Glomerular visceral epithelial cell (primary cell): ENCODE data around the gene COL5A2.

Experiments used
- DNase-seq: peaks from one replicate; pipeline ENCODE4 v3.0.0-alpha.2; 2016; ENCODE audit errors: extremely low spot score

Gene COL5A2

GRCh38 chr2:189179570-189179950 lies at the start of gene COL5A2:
TSS of gene COL5A2 (minus strand) at chr2:189179761. CDS start at chr2:189179604, 157 bp downstream.
- DNase-seq = peak; percentile 45

DNA sequence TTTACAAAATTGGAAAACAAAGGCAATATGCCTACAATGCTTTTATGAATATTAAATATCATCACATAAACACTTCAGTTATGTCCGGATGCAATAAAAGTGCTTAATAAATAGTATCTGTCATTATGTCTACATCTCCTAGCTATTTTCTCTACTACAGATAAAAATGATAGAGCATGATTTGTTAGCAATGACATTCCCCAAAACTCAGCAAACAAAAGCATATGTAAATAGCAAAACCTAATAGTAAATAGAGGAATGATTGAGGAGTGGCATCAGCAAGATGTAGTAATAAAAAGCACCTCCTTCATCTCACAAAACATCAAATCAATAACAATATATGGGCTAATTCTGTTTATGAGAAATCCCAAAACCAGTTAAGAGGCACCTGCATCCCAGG lies 46.5 kb upstream of the COL5A2 start:
- no peak for DNase-seq

DNA sequence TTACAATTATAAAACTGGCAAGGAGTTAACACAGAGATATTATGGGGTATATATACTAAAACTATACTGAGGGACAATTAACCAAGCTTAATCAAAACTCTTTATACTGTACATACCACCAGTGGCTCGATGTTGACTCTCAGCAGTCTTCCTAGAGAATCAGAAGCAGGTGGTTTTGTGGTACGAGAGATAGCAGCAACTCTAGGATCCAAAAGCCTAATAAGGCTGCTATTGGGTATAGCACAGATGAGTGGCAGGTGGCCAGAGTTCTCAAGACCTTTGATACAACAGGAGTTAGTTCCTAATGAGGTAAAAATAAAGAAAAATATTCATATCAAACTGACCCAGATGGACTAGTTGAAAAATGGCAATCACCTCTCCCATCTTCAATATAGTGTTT lies 45.5 kb upstream of the COL5A2 start:
- DNase-seq = no peak

DNA sequence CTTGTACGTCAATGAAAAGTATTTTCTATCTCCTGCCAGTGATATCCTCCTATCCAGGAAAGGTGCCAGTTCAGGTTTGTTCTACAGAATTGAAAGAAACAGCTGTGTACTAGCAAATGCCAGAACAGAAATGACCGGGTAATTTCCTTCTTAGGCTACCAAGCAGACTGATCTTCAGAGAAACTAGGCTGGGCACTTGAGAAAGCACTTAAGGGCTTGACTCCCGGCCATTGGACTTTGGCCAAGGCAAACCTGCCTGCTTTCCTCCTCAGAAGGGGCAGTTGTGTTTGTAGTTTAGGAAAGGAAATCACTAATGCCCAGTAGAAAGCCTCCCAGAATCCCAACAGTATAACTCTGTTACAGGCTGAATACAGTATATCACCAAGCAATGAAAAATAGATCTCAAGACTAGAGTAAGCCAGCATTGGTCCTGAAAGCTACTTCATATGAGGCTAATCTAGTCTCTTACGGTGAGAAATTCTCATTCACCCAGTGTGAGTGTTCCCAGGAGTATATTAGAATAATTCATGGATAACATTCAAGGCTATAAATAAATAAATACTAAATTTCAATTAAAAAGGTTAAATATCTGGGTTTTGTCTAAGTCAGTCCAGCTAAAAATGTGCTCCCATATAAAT lies 43.0 kb upstream of the COL5A2 start:
- peak; percentile 41 for DNase-seq

GRCh38 chr2:189221811-189222467 lies 42.4 kb upstream of the COL5A2 start:
- no peak for DNase-seq

GRCh38 chr2:189218236-189218635 lies 38.7 kb upstream of the COL5A2 start:
- no peak for DNase-seq

DNA sequence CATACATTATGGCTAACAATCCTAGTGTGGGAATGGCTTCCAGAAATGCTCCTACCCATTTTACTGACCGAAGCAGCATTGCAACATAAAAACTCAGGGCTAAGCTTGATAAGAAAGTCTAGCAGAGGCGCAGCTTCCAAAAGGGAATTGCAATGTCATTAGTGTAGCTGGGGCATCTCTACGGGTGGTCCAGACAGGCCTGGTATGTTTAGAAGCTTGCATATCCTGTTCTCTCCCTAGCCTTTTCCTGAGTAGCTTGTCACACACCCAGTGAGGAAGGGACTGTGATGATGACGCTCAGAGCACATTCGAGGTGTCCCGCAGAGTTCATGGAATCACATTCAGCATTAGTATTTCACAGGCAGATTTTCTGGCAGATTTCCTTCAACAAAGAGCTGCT lies 38.0 kb upstream of the COL5A2 start:
- no peak for DNase-seq

GRCh38 chr2:189217051-189217450 lies 37.5 kb upstream of the COL5A2 start:
- no peak for DNase-seq

DNA sequence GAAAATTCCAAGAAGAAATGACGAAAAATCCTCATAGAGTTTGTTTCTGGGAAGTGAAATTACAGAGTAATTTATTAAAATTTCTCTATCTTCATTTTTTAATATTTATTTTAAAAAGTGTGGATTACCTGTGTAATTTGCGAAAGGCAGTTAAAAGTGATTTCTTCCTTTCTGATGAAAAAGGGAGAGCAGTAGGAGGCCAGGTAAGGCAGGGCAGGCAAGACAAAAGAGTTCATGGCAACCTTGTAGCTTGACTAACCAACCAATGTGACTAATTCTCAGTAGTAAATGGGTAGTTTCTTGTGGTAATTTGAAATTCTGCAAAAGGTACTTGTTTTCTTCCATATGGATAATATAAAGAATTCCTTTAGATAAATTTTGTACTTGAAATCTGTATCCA lies 34.9 kb upstream of the COL5A2 start:
- no peak for DNase-seq

- DNase-seq = no peak
Observed at GRCh38 chr2:189213250-189213649, 33.7 kb upstream of the COL5A2 start.

DNA sequence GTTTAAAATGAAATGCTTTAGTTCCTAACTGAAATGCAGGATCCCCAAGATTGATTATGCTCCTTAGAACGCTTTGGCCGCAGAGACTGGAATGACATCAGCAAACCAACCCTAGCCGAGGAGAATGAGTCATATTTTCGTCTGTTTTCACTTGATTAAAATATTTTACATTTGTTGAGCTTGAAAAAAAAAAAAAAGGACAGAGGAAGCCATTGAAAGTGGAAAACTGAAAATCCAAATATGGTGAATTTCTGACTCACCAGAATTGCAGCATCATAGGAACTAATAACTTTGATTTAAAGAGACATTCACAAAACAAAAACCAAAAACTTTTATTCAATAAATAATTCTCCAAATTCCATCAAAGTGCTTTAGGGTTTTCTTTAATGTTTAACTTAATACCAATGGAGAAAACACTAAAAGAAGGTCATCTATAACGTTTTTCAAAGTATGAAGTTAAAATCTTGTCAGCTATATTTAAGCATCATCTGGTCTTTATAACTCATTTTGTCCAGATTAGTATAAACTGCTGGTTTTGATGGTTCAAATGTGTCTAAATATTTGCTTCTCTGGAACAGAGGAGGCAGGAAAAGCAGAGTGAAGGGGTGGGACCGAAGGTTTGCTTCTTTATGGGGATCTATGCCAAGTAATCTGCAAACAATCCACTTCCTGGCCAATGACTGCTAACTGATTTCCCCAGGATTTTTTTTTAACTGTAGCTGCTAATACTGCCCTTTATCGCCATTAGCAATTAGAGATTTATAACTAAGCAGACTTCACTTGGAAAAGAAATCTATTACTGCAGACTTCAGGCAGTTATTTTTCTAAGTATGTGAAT lies 30.9 kb upstream of the COL5A2 start:
- DNase-seq = peak; percentile 89

GRCh38 chr2:189208254-189208653 lies 28.7 kb upstream of the COL5A2 start:
- no peak for DNase-seq

- peak; percentile 23 for DNase-seq
Observed at GRCh38 chr2:189204322-189204941, 24.9 kb upstream of the COL5A2 start.

- DNase-seq = no peak
Observed at GRCh38 chr2:189203177-189203799, 23.7 kb upstream of the COL5A2 start.

DNA sequence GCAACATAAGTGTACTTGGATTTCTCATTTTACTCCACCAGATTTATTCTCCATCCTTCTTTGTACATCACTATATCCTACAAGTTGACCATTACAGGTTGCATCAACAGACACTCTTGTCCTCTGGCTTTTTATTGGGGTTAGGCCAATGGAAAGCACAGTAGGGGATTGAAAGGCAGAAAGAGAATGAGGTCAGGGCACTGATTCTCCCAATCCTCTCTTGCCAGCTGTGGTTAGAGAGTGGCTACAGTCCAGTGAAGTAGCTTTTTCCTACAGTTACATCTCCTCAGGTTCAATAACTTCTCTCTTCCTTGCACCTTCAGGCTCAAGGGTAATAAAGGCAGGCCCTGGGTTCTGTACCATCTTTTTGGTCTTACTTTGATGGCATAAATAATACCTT lies 20.2 kb upstream of the COL5A2 start:
- DNase-seq = no peak

- no peak for DNase-seq
Observed at GRCh38 chr2:189192766-189193165, 13.2 kb upstream of the COL5A2 start.

- DNase-seq = no peak
Observed at GRCh38 chr2:189191766-189192165, 12.2 kb upstream of the COL5A2 start.

DNA sequence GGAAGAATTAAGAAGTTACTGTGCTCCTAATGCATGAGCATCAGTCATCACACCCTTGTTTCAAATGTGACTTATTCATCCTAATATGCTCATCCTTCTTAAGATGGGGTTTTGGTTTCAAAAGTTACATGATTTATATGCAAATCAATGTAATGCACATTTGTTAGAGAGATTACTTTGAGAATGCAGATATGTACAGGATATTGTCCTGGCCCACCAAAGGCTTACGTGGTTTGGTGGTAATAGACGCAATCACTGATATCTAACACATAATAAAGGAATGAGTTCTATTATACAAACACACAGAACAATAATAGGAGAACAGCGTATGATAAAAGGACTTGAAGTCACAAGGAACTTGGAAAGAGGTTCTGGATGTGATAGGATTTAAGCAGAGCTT lies 11.1 kb upstream of the COL5A2 start:
- DNase-seq = no peak

DNA sequence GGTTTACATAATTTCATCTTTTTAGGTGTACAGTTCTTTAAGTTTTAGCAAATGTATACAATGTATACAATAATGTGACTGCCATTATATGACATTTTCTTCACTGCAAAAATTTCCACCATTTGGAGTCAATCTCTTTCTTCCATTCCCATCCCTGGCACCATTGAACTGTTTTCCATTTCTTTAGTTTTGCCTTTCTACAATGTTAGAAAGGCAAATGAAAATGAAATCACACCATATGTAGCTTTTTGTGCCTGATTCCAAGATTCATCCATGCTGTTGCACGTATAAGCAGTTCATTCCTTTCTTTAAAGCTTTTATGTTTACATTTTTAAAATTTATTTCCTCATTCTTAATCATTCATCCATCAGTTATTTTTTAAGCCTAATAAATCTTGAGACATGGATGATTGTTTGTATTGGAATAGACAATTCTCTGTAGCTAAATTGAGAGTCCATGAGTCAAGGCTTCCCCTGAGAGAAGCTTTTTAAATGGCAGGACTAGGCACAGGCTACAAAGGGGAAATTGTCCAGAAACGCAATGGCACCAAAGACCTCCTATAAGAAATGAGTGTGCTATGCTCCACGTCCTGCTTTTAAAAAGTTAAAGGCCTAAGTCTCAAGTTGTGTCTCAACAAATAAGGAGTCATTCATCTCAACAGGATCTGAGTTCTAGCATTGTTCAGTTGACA lies 8.7 kb upstream of the COL5A2 start:
- no peak for DNase-seq

DNA sequence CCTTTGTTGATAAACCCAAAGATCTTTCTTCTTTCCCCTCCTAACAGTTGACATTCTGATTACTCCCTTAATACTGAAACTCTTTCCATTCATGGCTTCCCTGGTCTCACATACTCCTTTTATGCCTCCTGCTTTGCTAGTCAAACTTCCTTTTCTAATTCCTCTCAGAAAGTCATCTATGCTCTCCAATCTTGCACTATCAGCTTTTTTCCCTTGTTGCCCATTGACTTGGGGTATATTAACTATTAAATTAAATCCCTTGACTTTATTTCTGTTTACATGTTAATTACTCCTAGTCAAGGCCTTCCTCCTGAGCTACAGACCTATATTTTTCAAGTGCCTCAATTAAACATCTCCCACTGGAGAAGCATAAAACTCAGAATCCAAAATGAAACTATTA lies 3.6 kb upstream of the COL5A2 start:
- no peak for DNase-seq

DNA sequence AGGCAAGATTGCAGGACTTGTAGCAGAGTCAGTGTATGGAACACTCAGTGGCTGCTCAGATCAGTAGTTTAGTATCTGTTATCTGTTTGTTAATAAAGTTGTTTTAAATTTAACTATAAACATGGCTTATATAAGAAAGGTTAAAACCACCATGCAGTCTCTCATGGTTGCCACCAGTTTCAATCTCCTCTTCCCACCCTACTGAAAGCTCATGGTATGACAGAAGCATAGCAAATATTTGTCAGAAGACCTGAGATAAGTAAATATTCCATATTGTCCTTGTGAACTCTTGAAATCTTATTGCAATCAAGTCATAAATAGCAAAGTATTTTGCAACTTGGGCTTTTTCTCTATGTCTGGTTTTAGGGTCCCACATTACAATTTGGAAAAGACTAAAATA lies 2.1 kb upstream of the COL5A2 start:
- no peak for DNase-seq
